ENCODE measurements around the gene CGB8. TPM values are rescaled to one million over a fixed set of nuclear protein-coding genes. Genes with fewer than 3 reads are reported as not detected.
A peak's percentile ranks its signal among the peaks of the same experiment; 100 is the strongest.

Gene CGB8
- total and polyA plus RNA-seq, 4 donors, result not detected

DNA sequence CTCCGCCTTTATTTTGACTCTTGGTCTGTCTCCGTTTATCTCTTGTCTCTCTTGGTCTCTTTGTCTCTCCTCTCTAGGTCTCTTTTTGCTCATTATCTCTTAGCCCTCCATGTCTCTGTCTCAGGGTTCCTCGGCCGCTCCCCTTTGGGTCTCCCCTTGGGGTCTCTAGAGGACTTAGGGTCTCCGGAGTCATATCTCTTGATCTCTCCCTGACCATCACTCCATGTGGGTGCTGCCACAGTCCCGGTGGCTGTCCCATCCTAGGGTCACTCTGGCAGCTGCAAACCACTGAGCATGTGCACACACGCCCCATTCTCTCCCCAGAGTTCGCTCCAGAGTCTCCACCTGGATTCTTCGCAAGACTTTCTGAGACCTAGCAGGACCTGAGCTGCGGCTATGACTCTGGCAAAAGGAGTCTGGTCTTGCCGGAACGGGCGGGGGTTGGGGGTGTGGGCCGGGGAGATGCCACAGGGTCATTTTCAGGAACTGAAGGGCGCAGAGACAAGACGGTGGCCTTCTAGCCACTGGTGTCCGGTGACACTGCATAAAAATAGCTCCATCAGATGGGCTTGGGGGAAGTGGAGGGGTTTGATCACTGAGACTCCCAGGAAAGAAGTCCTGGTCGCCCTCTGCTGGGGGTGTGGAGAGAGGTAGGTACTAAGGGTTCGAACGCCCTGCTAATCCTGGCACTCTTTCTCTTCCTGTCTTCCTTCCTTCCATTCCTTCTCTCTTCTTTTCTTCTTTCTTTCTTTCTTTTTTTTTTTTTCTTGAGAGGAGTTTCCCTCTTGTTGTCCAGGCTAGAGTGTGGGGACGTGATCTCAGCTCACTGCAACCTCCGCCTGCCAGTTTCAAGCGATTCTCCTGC lies 24.8 kb upstream of the CGB8 start:
- Histone ChIP-seq H3K27me3 (ENCODE audit: control insufficient read depth in 4 of 4, insufficient read depth in 4 of 4, low read length in 3 of 4) (peaks cover 3 to 8% (median 3%) of the 10 kb centered on the region in 4 donors), H3K36me3 (ENCODE audit: control insufficient read depth in 4 of 4, insufficient read depth in 3 of 4, low read depth in 1 of 4, low read length in 3 of 4) (no peaks in the 10 kb centered on the region), H3K9me3 (ENCODE audit: control insufficient read depth in 4 of 4, low read length in 3 of 4) (no peaks in the 10 kb centered on the region), H3K4me1 (ENCODE audit: control insufficient read depth in 4 of 4, insufficient read depth in 4 of 4, low read length in 3 of 4) (peaks cover 0 to 4% (median 1%) of the 10 kb centered on the region in 4 donors), H3K27ac (ENCODE audit: low read depth in 1 of 2, low read length in 2 of 2) (no peak overlapping the region), H3K9ac (ENCODE audit: low read depth in 1 of 2, low read length in 2 of 2) (no peak overlapping the region), H3K4me3 (ENCODE audit: low read depth in 1 of 3, low read length in 3 of 3) (no peak overlapping the region)
- 59% methylated on average over 23 of the region's 23 CpGs for WGBS
- DNase-seq (ENCODE audit: low spot score), result no peak
- TF ChIP-seq, protein P1, sequence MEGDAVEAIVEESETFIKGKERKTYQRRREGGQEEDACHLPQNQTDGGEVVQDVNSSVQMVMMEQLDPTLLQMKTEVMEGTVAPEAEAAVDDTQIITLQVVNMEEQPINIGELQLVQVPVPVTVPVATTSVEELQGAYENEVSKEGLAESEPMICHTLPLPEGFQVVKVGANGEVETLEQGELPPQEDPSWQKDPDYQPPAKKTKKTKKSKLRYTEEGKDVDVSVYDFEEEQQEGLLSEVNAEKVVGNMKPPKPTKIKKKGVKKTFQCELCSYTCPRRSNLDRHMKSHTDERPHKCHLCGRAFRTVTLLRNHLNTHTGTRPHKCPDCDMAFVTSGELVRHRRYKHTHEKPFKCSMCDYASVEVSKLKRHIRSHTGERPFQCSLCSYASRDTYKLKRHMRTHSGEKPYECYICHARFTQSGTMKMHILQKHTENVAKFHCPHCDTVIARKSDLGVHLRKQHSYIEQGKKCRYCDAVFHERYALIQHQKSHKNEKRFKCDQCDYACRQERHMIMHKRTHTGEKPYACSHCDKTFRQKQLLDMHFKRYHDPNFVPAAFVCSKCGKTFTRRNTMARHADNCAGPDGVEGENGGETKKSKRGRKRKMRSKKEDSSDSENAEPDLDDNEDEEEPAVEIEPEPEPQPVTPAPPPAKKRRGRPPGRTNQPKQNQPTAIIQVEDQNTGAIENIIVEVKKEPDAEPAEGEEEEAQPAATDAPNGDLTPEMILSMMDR (IDR thresholded peaks at IDR 0.05; ENCODE audit: low read depth, low read length, missing input control), result peak; percentile 12
- no peak for TF ChIP-seq RAD21 (IDR thresholded peaks at IDR 0.05)

DNA sequence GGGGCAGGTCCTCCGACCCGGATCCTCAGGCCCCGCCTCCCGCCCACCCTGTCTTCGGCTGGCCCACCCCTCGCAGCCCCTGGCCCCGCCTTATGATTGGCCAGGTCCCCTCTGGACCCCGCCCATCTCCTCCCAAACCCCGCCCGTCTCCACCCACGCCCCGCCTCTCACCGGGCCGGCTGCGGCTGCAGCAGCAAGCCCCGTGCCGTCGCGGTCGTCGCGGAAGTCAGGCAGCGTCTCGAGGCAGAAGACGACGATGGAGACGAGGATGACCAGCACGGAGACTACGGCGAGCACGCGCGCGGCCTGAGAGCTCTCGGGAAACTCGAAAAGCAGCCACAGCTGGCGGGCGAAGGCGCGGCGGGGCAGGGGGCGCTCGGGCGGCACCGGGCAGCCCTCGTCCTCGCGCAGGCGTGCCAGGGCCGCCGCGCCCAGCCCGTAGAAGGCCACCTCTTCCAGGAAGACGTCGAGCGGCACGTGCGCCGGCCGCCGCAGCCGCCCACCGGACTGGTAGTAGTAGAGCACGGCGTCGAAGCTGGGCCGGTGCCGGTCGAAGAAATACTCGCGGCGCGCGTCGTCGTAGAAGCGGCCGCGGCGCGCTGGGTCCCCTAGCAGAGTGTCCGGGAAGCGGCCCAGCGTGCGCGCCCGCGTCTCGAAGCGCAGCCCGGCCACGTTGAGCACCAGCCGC lies 23.1 kb upstream of the CGB8 start:
- TF ChIP-seq, protein P1 (IDR thresholded peaks at IDR 0.05; ENCODE audit: low read depth, low read length, missing input control), result no peak
- TF ChIP-seq RXRA (IDR thresholded peaks at IDR 0.05) (no peak), FOXA2 (IDR thresholded peaks at IDR 0.05) (no peak), JUND (IDR thresholded peaks at IDR 0.05) (no peak), FOXA1 (IDR thresholded peaks at IDR 0.05) (no peak), RAD21 (IDR thresholded peaks at IDR 0.05) (no peak), GABPA (IDR thresholded peaks at IDR 0.05 in 1 of 2, conservative IDR thresholded peaks at IDR 0.05 in 1 of 2) (no peak), SP1 (IDR thresholded peaks at IDR 0.05) (no peak), YY1 (IDR thresholded peaks at IDR 0.05) (no peak), EGR1 (IDR thresholded peaks at IDR 0.05; ENCODE audit: low read depth in 2 of 2) (no peak), HNF4G (IDR thresholded peaks at IDR 0.05) (no peak), TAF1 (conservative IDR thresholded peaks at IDR 0.05) (no peak), HNF4A (conservative IDR thresholded peaks at IDR 0.05) (no peak), NR2F2 (IDR thresholded peaks at IDR 0.05) (no peak)
- TF ChIP-seq, protein P2, sequence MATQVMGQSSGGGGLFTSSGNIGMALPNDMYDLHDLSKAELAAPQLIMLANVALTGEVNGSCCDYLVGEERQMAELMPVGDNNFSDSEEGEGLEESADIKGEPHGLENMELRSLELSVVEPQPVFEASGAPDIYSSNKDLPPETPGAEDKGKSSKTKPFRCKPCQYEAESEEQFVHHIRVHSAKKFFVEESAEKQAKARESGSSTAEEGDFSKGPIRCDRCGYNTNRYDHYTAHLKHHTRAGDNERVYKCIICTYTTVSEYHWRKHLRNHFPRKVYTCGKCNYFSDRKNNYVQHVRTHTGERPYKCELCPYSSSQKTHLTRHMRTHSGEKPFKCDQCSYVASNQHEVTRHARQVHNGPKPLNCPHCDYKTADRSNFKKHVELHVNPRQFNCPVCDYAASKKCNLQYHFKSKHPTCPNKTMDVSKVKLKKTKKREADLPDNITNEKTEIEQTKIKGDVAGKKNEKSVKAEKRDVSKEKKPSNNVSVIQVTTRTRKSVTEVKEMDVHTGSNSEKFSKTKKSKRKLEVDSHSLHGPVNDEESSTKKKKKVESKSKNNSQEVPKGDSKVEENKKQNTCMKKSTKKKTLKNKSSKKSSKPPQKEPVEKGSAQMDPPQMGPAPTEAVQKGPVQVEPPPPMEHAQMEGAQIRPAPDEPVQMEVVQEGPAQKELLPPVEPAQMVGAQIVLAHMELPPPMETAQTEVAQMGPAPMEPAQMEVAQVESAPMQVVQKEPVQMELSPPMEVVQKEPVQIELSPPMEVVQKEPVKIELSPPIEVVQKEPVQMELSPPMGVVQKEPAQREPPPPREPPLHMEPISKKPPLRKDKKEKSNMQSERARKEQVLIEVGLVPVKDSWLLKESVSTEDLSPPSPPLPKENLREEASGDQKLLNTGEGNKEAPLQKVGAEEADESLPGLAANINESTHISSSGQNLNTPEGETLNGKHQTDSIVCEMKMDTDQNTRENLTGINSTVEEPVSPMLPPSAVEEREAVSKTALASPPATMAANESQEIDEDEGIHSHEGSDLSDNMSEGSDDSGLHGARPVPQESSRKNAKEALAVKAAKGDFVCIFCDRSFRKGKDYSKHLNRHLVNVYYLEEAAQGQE (IDR thresholded peaks at IDR 0.05), result no peak
- TF ChIP-seq, protein P3, sequence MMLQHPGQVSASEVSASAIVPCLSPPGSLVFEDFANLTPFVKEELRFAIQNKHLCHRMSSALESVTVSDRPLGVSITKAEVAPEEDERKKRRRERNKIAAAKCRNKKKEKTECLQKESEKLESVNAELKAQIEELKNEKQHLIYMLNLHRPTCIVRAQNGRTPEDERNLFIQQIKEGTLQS (IDR thresholded peaks at IDR 0.05), result no peak
- TF ChIP-seq, protein P4, sequence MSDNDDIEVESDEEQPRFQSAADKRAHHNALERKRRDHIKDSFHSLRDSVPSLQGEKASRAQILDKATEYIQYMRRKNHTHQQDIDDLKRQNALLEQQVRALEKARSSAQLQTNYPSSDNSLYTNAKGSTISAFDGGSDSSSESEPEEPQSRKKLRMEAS (IDR thresholded peaks at IDR 0.05), result no peak
- TF ChIP-seq, protein P5, sequence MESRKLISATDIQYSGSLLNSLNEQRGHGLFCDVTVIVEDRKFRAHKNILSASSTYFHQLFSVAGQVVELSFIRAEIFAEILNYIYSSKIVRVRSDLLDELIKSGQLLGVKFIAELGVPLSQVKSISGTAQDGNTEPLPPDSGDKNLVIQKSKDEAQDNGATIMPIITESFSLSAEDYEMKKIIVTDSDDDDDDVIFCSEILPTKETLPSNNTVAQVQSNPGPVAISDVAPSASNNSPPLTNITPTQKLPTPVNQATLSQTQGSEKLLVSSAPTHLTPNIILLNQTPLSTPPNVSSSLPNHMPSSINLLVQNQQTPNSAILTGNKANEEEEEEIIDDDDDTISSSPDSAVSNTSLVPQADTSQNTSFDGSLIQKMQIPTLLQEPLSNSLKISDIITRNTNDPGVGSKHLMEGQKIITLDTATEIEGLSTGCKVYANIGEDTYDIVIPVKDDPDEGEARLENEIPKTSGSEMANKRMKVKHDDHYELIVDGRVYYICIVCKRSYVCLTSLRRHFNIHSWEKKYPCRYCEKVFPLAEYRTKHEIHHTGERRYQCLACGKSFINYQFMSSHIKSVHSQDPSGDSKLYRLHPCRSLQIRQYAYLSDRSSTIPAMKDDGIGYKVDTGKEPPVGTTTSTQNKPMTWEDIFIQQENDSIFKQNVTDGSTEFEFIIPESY (IDR thresholded peaks at IDR 0.05), result no peak
- Histone ChIP-seq H3K9ac (ENCODE audit: low read depth in 1 of 2, low read length in 2 of 2) (no peak overlapping the region), H3K27me3 (ENCODE audit: control insufficient read depth in 4 of 4, insufficient read depth in 4 of 4, low read length in 3 of 4) (peaks cover 3 to 8% (median 3%) of the 10 kb centered on the region in 4 donors), H3K27ac (ENCODE audit: low read depth in 1 of 2, low read length in 2 of 2) (no peak overlapping the region), H3K36me3 (ENCODE audit: control insufficient read depth in 4 of 4, insufficient read depth in 3 of 4, low read depth in 1 of 4, low read length in 3 of 4) (no peaks in the 10 kb centered on the region), H3K4me3 (ENCODE audit: low read depth in 1 of 3, low read length in 3 of 3) (peak overlapping the region in 1 of 3 donors; percentile 10), H3K9me3 (ENCODE audit: control insufficient read depth in 4 of 4, low read length in 3 of 4) (no peaks in the 10 kb centered on the region), H3K4me1 (ENCODE audit: control insufficient read depth in 4 of 4, insufficient read depth in 4 of 4, low read length in 3 of 4) (peaks cover 0 to 4% (median 1%) of the 10 kb centered on the region in 4 donors)
- no peak for DNase-seq (ENCODE audit: low spot score)
- WGBS, result 11% methylated on average over 93 of the region's 93 CpGs

All from liver (tissue), 9 donors.